Colonic mucosa (tissue), 2 donors: ENCODE measurements around the gene GCA. TPM values are rescaled to one million over a fixed set of nuclear protein-coding genes. Genes with fewer than 3 reads are reported as not detected.

ENCODE experiments used
- total RNA-seq, 2 donors: library from RNA; stranded (reverse); fragmentation: NEBNext Ultra II Directional in 1 of 2; extraction: Animal tissue kit (Norgen Biotek cat#: 25700) in 1 of 2; gene quantifications; one replicate each; pipeline ENCODE4 v1.2.1, GENCODE V29; 2021
- donor health status: DM: no; HTN: no; CAD: no.
- donor health status: DM: no; HTN: no; CAD: no.

GCA gene
- total RNA-seq, 2 donors from 2014 or later = 22.1 to 30.9 TPM

Other genes starting within 250 kb of the GCA start
- gene GCG, start 191.9 kb upstream of the GCA start, total RNA-seq = 10 to 100 TPM; 55.8 to 81.3 TPM
- 1 to 10 TPM; 1.1 to 1.8 TPM for gene FAP, start 100.7 kb upstream of the GCA start, total RNA-seq
- 10 to 100 TPM; 16.1 to 21.1 TPM for gene IFIH1, start 25.4 kb upstream of the GCA start, total RNA-seq